Uterus (tissue), 2 donors: ENCODE data around the gene DOCK1.

ENCODE experiments used
- CTCF ChIP-seq, 4 experiments: fragments of 200-600 bp in 2 of 4; fragments of 450-650 bp in 2 of 4; sonication (generic) in 2 of 4; IDR thresholded peaks; one replicate each; pipeline ENCODE4 v1.5.1; 2016 to 2019; ENCODE audit warnings: antibody characterized with exemption in 4 of 4, mild to moderate bottlenecking in 2 of 4, moderate library complexity in 1 of 4
- POLR2A ChIP-seq, 2 donors: fragments of 450-650 bp; IDR thresholded peaks; one replicate each; pipeline ENCODE4 v1.6.1; 2016; ENCODE audit warnings: antibody characterized with exemption in 2 of 2, mild to moderate bottlenecking in 1 of 2, moderate library complexity in 1 of 2

GRCh38 chr10:127198721-127199120, 293.5 kb downstream of the DOCK1 start:
- TF ChIP-seq CTCF (IDR thresholded peaks at IDR 0.05) = no peak
- TF ChIP-seq POLR2A (IDR thresholded peaks at IDR 0.05) = no peak
